Islet of Langerhans (tissue), 1 donor: ENCODE results near the gene TYSND1.
"Not testable (repeated sequence)": the region's sequence is repeated elsewhere in the genome, so short reads cannot be mapped to it uniquely, and the experiment has no call there.

Source experiments
- FAIRE-seq: peaks from one replicate; lab custom pipeline; 2011; peaks lifted over from hg19 to GRCh38; lab: Jason Lieb, UNC

Gene TYSND1

DNA sequence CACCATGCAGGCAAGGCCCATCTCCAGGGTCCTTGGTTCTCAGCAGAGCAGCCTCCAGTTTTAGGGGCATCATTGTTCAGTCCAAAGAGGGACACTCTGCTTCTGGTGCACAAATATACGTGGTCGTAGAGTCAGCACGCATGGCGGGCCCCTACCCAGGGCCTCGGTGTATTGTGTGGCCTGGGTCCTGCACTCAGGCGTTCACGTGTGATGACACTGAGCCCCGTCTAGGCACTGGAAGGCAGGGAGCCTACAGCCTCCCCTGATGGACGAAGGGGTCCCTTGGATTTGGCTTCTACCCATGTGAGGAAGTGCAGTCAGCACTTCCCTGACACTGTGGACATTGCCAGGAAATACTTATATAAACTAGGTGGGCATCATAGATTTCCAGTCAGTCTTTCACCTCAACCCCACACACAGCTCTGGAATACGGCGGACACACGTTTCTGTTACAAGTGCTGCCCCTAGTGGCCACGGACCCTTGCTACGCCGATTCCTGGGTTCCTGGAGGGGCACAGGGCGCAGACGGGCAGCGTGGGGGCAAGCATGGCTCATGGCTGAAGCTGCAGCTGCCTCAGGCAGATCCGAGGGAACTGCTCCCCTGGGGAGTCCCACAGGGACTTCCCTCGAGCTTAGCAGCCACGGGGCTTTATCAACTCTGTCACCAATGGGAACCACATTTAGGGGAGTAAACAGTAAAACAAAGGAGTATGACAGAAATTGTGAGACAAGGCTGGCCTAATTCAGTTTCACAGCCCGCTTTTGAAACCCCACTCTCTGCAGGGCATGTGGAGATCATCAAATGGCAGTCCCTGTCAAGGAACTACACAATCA, 39.3 kb downstream of the TYSND1 start:
- FAIRE-seq: no peak

DNA sequence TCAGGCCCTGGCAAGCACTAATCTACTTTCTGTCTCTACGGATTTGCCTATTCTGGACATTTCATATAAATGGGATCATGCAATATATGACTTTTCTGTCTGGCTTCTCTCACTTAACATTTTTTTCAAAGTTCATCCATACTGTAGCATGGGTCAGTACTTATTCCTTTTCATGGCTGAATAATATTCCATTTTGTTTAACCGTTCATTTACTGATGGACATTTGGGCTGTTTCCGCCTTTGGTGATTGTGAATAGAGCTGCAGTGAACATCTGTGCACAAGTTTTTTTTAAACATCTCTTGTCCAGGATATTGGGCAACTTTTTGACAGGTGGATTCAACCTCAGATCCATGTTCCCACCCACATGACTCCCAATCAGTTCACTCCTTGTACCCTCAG, 44.8 kb downstream of the TYSND1 start:
- no peak for FAIRE-seq

DNA sequence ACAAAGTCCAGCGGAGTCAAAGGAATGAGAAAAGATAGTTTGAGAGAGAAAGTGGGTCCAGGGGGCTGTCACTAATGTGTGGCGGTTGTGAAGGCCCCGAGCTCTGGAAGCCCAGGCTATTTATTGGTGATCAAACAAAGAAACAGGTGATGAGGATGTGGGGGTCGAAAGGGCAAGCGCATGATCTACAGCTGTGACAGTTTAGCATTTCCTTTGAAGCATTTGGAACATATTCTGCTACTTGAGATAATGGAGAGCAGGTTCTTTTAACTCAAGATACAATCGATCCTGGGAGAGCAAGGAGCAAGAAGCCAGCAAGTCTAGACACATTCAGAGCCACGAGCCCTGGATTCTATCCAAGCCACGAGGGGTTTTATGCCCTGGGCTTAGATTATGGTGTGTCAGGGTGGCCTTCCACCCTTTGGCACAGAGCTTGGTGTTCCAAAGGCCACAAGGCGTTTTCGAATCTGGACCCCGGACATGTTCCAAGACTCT, 45.4 kb downstream of the TYSND1 start:
- FAIRE-seq: not testable (repeated sequence)

DNA sequence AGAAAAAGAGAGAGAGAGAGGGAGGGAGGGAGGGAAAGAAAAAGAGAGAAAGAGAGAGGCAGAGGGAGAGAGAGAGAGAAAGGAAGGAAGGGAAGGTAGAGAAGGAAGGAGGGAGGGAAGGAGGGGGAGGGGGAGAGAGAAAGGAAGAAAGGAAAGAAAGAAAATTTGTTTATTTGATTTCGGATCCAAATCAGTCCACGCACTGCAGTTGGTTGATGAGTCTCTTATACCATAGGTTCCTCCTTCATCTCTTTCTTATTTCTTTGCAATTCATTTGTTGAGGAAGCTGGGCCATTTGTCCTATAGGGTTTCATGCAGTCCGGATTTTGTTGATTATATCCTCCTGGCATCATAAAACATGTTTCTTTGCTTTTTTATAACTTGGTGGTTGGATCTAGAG, 48.2 kb downstream of the TYSND1 start:
- FAIRE-seq: no peak

DNA sequence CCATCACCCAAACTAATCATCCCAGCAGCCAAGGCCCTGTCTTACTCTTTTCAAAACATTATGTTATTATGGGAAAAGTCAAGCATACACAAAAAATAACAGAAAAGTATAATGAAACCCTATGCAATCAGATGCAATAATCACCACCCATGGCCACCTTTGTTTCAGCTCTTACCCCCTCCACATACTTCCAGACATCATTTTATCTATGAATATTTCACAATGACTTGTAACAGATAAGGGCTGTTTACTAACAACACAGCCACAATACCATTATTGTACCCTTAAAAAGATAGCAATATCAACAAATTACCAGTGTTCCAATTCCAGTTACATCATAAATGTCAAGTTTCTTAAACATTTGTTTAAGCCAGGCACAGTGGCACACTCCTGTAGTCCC, 49.0 kb downstream of the TYSND1 start:
- FAIRE-seq: no peak

DNA sequence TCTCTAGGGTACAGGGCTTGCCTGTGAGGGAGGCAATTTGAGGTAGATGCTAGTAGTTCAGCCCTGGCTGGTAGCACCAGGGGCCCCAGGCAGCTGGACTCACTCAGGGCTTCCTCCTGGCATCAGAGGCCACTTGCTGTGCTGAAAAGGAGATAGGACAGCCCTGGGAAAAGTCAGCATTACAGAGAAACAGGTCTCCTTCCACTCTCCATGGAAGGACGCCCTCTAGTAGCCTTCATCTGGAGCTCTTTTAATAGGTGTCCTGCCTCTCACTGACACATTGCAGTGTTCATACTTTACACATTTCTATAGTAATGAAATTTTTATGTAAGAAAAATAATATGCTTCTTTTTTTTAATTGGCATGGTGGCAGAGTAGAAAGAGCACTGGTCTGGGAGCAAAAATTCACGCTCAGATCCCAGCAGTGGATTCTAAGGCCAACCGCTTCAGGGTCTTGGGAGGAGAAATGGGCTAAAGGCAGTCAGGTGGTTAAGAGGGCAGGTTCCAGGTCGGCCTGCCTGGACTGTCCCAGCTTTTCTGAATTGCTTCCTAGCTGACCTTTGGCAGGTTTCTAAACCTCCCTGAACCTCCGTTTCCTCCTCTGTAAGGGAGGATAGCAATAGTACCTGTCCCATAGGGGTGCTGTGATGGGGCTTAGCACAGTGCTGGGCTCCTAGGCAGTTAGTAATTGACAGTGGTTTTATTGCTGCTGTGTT, 49.6 kb downstream of the TYSND1 start:
- FAIRE-seq: no peak

DNA sequence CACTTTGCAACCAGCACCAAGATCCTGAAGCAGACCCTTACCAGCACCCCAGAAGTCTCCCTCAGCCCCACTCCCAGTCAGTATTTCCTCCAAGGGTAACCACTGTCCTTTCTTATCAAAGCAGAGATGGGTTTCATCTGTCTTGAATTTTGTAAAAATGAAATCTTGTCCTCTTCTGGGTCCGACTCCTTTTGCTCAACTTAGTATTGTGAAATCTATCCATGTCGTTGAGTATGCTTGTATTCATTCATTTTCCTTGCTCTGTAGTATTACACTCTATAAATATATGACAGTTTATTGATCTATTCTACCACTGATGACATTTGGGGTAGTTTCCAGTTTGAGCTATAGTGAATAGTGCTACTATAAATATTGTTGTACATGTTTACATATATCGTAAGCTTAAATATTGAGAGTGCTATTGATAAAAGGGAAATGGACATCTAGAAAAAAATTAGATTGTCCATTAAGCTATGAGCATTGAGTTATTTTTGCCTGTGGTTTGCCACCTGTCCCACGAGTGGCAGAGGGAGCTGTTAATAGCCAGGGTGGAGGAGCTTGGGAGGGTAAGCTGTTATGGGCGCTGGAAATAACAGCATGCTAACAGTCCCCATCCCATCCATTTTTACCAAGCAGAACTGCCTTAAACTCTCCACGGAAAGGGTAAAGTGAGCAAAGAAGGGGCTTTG, 50.3 kb downstream of the TYSND1 start:
- no peak for FAIRE-seq

DNA sequence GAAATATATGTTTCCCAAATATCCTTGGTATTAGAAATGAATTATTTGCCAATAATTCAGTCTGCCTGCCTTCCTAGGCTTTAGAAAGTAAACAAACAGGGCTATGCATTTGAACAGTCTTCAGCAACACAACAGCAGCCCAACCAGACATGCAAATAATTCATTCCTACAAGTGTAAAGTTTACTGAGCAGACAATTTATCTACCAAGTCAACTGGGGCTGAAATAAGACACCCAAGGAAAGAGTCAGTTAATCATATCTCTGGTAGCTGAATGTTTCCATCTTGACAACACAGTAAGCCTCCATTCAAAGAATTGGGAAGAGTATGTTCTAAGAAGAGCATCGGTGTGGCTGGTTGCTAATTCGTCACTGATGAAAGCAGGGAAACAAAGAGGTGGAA, 52.2 kb downstream of the TYSND1 start:
- FAIRE-seq: no peak

DNA sequence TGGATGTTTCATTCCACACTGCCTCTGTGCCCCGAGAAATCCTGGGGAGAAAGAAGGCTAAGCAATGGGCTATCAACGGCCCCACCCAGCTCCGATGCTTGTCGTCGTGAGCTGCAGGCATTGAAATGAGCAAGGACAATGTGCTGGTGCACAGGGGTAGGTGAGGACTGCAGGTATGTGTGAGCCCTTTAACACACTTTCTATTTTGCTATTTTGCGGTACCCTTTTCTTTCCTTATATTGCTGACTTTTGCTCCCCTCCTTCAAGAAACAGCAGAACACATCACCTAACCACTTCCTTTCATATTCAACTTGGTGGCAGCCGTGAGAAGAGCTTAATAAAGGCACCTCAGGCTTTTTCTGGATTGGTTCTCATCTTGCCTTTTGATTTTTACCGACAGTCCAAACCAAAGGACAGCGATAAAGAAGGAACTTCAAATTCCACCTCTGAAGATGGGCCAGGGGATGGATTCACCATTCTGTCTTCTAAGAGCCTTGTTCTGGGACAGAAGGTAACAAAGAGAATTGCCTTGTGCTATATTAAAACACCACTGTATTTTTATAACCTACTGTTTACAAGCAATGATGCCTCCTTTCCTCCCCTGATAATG, 53.1 kb downstream of the TYSND1 start:
- FAIRE-seq: no peak

DNA sequence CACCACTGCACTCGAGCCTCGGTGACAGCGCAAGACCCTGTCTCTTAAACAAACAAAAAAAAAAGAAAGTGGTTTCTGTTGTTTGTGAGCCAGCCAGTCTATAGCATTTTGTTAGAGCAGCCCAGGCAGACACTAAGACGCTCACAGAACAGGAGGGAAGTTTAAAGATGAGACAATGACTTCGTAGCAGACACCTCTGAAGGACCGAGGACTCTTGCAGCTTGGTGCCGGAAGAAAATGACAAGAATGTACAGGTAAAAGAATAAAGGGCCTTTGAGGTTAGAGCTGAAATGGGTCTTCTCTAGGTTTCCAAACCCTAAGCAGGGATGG, 54.1 kb downstream of the TYSND1 start:
- FAIRE-seq: no peak

DNA sequence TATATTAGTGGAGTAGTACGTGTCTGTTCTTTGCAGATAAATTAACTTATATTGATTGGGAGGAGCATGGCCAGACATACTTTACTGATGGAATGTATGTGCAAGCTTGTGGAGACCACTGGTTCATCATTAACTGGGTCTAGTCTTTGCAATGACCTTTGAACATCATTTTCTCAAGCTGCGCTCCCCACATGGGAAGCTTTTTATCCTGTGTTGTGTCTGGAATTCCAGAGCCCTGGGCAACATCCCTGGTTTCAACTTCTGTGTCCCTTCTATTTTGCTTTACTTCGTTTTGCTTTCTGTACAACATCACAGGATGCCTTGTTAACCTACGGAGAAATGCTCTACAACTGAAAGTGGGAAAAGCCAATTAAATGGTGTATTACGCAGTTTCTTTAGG, 55.5 kb downstream of the TYSND1 start:
- FAIRE-seq: no peak

DNA sequence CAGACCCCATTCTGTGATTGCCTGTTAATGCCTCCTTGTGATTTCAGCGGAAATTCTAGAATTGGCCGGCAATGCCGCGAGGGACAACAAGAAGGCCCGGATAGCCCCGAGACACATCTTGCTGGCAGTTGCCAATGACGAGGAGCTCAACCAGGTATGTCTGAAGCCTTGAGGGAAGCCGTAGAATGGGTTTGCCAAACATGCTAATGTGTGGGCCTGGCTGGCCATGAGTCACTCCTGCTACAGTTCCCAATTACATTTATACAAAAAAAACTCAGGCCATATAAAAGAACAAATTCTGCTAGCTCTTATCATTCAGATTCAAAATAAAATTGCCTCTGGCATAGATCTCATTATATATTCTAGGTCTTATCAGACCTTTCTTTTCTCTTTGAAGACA, 56.5 kb downstream of the TYSND1 start:
- FAIRE-seq: no peak

DNA sequence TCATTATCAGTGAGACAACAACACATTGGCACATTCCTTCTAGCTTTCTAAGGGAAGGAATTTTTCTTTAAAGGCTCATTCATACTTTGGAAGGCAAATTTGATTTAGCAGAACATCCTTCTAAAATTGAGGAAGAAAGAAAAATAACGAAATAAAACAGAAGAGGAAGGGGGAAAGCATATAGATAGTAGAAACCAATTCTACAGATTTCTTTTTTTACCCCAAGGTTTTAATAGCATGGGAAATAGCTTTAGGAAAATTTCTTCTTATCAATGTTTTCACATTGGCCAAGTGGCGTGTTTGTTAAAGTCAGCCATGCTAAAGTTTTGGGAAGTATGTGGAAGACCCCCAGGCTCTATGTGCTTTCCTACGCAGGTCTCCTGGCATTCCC, 58.2 kb downstream of the TYSND1 start:
- FAIRE-seq: no peak
